ENCODE data around the gene ZKSCAN8.
"Not testable (repeated sequence)": the region's sequence is repeated elsewhere in the genome, so short reads cannot be mapped to it uniquely, and the experiment has no call there.

ZKSCAN8 gene

GRCh38 chr6:28141500-28142329 is at the start of gene ZKSCAN8:
Gene ZKSCAN8 (plus strand): TSS chr6:28141883. CDS start chr6:28148408, 6,525 bp downstream.
- peak; percentile 82 for DNase-seq

DNA sequence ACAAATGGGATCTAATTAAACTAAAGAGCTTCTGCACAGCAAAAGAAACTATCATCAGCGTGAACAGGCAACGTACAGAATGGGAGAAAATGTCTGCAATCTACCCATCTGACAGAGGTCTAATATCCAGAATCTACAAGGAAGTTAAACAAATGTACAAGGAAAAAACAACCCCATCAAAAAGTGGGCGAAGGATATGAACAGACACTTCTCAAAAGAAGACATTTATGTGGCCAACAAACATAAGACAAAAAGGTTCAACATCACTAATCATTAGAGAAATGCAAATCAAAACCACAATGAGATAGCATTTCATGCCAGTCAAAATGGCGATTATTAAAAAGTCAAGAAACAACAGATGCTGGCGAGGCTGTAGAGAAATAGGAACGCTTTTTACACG is 39.5 kb upstream of the ZKSCAN8 start:
- not testable (repeated sequence) for DNase-seq

DNA sequence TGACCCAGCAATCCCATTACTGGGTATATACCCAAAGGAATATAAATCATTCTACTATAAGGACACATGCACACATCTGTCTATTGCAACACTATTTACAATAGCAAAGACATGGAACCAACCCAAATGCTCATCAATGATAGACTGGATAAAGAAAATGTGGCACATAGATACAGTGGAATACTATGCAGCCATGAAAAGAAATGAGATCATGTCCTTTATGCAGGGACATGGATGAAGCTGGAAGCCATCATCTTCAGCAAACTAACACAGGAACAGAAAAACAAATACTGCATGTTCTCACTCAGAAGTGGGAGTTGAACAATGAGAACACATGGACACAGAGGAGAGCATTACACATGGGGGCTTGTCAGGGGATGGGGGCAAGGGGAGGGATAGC is 39.0 kb upstream of the ZKSCAN8 start:
- not testable (repeated sequence) for DNase-seq

DNA sequence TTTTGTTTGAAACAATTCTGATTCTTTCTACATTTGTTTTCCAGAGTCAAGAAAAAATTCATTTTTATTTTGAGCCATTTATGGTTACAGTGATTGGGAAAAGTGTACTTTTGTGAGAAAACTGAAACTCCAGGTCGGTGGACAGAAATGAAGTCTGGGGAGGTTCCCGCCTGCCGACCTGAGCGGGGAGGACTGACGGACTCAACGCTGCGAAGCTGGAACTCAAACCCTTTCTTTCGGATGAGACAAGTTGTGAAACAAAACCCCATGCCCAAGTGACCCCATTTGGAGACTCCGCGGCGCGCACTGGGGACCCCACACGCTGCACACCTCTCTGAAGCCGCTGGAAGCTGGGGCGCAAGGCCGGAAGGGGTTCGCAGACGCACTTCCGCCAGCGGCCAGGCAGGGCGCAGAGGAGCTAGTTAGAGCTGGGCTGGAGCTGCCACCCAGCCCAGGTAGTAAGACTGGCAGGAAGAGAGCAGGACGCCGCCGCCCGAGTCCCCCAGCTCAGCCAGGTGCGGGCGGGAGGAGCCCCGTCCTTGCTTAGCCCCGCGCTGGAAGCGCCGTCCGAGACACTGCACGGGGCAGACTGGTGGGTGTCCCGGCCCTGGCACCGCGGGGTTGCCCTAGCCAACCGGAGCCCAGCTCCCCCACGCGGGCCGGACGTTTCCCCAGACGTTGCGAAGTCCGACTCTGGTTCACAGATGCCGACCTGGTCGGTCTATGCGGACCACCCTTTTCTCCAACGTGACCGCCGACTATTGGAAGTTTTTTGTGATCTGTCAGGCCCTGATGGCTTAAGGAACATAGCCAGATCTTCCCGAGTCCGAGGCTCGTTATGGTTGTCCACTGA is 37.1 kb upstream of the ZKSCAN8 start:
- peak; percentile 55 for DNase-seq

- no peak for DNase-seq
These were observed 36.4 kb upstream of the ZKSCAN8 start for GRCh38 chr6:28105245-28105639.

DNA sequence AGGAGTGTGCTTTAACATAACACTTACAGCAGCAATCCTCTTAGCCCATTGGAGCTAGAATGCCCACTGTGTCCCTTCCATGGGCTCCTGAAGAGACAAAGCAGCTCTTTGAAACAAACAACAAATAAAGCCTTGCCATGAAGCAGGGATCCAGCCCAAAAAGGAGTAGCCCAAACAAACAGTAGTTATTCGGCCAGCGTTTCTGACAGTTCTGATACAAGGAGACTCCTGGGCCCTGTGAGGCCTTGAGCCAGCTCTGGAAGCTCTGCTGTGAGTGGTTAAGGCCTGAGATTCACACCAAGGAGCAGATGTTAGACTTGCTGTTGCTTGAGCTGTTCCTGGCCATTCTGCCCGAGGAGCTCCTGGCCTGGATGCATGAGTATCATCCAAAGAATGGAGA is 34.2 kb upstream of the ZKSCAN8 start:
- DNase-seq, result no peak

- no peak for DNase-seq
These were observed 29.7 kb upstream of the ZKSCAN8 start for GRCh38 chr6:28111964-28112363.

DNA sequence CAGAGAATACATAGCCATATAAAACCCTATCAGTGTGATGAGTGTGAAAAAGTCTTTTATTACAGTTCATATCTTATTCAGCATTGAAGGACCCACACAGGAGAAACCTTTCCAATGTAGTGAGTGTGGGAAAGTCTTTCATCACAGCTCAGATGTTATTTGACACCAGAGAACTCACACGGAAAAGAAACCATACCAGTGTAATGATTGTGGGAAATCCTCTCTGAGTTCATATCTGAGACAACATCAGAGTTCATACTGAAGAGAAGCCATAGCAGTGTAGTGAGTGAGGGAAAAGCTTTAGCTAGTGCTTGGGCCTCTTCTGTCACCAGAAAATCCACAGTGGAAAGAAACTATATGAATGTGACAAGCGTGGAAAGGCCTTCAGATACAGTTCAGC is 25.9 kb upstream of the ZKSCAN8 start:
- no peak for DNase-seq

GRCh38 chr6:28117386-28118050 is 24.2 kb upstream of the ZKSCAN8 start:
- DNase-seq, result no peak

DNA sequence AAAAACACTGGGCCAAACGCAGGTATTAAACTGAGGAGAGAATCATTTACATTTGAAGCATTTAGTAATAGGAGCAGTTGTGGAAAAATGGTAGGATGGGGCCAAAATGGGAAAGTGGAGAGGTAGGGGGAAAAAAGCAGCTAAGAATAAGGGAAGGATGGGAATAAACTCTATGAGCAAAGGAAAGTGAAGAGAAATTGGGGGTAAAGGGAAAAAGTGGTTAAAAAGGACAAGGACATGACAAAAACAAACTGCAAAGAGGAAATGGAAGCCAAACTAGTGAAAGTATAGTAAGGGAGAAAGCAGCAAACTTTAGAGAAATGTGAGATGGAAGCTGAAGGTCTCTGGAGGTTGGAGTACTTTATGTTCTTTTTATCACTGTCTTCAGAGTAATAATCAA is 23.5 kb upstream of the ZKSCAN8 start:
- no peak for DNase-seq

DNA sequence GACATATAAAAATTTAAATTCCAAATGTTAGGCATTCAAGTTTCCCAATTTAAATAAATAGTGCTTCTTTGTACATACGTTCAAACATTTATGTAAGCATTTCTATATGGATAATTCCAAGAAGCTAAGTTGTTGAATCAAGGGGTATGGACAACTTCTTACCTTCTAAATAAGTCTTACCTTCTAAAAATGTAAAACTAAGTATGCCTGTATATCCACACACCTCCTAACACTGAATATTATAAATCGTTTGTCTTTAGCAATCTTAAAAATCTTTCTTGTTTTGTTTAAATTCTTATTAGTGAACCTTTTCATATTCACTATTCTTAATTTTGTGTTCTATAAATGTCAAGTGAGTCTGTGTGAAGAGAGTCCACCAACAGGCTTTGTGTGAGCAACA is 19.8 kb upstream of the ZKSCAN8 start:
- no peak for DNase-seq

GRCh38 chr6:28122283-28122682 is 19.4 kb upstream of the ZKSCAN8 start:
- DNase-seq, result not testable (repeated sequence)

DNA sequence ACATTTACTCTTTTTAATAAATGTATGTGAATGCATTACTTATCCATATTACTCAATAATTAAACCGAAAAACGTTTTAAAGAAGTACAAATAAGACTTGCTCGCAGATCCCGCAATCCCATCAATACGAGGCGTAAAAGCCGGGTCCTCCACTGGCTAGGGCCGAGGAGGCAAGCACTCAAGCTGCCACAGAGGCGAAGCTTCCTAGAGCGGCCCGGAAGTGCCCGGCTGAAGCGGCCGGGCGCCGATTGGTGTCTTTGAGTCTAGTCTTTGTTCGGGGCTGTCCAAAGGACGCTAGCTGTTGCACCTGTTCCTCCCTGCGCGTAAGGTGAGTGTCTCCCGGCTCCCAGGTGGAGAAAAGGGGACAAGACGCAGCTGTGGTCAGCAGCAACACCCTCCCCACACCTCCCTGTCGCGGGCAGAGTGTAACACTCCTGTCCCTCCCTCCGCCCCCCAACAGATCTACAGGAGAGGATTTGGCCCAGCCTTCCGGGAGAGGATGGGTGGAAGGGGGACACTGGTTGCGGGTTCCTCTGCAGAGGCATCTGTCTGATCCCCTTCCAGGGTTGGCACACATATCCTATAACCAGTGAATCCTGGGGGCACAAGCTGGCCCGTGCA is 17.2 kb upstream of the ZKSCAN8 start, which contains the start of gene ZSCAN16:
TSS of gene ZSCAN16 (plus strand) at position 260 of the 621 bp plus-strand sequence. CDS start 835 bp downstream, outside the sequence.
- DNase-seq, result no peak

DNA sequence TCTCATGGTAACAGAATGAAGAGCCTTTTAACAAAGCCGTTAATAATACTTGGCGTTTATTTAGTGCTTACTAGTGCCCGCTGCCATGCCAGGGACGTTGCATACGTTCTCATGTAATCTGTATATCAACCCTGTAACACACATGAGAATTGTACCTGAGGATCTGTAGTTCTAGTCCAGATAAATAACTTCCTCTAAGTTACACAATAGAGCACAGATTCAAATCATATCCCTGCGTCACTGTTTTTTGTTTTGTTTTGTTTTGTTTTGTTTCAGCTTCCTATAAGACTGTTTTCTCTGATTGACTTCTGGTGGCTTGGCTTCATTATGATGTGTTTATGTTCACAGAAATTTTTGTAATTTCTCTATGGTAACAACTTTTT is 16.7 kb upstream of the ZKSCAN8 start:
- DNase-seq, result no peak

GRCh38 chr6:28125401-28125800 is 16.3 kb upstream of the ZKSCAN8 start:
- DNase-seq, result no peak

GRCh38 chr6:28134015-28134414 is 7.7 kb upstream of the ZKSCAN8 start:
- DNase-seq, result no peak

DNA sequence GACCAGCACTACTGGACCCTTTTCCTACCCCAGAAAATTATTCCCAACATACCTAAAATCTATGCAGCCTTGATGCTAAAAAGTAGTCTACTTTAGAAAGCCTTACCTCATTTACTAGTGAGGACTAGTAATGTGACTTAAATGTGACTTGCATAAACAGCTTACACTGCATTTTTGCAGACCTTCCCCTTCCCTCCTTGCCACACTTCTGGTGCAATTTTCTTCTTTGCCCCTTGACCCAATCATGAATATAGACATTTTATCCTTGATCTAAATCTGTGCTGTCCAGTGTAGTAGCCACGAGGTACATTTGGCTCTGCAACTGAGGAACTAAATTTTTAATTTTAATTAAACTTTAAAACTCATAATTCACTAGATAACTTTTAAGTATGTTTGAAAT is 7.0 kb upstream of the ZKSCAN8 start:
- no peak for DNase-seq

DNA sequence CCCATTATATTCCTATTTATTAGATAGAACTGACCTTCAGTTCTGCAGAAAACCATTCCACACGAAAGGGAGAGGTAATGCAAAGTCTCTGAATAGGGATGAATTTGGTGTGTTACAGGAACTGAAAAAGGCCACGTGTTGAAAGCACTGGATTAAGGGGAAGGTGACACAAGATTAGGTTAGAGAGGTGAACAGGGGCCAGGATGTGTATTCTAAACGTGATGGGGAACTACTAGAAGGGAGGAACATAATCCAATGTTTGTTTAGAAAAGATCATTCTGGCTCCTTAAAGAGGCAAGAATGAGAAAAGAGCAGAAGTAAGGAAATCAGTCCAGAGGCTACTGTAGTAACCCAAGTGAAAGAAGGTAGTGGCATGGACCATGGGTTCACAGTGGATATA is 6.3 kb upstream of the ZKSCAN8 start:
- no peak for DNase-seq

DNA sequence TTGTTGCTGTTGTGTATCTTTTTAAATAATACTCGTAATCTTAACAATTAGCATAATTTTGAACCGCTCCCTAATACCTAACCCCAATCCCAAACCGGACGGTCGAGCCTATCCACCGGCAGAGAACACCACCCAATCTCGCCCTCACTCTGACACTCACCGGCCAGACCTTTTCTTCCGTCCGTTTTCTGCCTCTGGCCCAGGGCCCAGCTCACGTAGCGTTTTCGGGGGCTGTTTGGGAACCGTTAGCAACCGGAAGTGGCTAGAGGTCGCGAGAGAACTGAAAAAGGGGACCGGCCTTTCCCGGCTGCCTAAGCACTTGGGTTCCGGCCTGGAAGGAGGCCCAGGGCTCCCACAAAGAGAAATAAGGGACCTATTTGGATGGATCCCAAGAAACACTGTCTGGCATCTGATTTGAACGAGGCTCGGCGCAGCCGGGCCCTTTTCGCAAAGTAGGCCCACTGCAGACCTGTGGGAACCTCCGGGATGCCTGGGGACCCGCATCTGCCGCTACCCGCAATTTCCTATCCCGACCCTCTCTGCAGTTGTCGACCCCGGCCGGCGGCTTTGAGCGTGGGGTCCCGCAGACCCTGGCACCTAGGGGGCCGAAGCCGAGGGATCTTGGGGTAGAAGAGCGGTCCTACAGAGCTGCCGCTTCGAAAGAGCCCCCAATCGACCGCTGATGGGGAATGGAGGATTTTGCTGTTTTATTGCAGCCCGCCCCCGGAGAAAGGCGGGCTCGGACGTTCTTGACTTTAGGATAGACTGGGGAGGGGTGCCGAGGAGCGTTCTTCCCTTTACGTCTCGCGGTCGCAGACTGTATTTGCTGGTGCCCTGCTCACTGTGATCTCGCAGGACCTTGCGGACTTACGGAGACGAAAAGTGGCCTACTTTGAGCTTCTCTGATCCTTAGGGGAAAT is 4.8 kb upstream of the ZKSCAN8 start:
- peak; percentile 85 for DNase-seq

- DNase-seq, result no peak
These were observed 4.1 kb upstream of the ZKSCAN8 start for GRCh38 chr6:28137505-28137981.

DNA sequence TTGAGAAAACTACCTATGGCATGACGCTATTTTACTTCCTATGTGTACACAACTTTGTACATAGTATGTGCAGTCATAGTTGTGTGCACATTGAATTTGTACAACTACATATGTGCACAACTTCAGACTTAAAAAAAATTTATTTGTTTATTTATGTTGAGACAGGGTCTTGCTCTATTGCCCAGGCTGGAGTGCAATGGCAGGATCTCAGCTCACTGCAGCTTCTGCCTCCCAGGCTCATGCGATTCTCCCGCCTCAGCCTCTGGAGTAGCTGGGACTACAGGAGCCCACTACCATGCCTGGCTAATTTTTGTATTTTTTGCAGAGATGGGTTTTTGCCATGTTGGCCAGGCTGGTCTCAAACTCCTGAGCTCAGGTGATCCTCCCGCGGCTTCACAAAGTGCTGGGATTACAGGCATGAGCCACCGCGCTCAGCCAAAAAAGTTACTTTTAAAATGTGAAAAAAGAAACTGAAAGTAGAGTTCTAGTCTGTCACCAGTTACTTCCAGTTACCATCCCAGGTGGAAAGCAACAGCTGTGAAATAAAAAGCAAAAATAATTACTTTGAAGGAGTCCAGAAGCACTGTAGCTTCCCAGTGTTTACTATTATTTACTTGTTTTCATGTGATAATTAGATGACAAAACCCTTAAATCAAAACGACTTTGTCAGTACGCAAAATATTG is 1.7 kb upstream of the ZKSCAN8 start:
- no peak for DNase-seq

All from T1000 (cell line).